MV-4-11 (cell line): ENCODE measurements around the gene KRT72.

Source experiments
- DNase-seq: peaks from one replicate; lab custom pipeline; 2025; lab: John Stamatoyannopoulos, UW

Gene KRT72

DNA sequence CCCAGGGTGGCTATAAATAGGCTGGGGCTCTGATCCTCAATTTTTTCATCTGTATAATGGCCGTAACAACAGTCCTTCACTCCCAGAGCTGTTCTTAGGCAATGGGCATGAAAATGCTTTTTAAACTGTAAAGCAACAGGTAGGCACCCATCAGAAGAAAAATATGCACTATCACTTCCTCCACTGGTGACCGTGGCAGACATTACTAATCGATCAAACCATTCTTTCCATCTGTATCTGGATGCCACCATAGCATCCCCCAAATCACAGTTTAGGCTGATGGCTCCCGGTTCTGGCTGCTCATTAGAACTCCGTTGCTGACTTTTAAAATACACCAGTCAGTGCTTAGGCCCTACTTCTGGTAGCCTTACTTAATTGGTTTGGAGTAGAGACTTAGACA lies 59.6 kb downstream of the KRT72 start:
- no peak for DNase-seq

DNA sequence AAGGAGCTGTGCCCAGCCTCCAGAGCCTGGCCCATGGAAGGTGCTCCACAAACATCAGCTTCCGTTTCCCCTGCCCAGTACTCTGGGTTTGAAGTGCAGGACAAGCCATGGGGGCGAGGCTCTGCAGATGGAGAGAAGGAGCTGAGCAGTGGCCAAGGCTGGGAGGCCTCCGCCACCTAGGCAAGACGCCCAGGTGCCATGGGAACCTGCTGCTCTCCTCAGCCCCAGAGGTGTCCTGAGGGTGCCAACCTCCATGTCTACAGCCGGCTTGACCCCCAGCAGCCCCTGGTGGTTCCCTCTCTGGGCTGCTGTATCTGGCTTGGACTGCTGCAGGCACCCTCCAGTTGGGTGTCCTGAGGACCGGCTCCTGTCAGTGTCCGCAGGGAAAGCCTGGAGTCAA lies 60.7 kb downstream of the KRT72 start:
- no peak for DNase-seq

DNA sequence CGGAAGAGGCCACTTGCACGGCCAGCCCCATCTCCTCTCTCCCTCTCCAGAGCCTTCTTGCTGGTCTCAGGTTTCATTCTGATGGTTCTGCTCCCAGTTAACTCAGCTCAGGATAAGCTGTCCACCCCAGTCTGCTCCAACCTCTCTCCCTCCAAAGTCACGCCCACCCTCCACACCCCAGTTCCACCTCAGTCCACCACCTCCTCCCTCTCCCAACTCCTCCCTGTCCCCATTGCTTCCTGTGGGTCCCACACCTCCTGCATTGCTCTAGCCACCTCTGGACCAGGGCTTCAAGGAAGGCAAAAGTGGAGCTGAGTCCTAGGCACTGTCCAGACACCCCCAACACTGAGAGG lies 61.5 kb downstream of the KRT72 start:
- no peak for DNase-seq

DNA sequence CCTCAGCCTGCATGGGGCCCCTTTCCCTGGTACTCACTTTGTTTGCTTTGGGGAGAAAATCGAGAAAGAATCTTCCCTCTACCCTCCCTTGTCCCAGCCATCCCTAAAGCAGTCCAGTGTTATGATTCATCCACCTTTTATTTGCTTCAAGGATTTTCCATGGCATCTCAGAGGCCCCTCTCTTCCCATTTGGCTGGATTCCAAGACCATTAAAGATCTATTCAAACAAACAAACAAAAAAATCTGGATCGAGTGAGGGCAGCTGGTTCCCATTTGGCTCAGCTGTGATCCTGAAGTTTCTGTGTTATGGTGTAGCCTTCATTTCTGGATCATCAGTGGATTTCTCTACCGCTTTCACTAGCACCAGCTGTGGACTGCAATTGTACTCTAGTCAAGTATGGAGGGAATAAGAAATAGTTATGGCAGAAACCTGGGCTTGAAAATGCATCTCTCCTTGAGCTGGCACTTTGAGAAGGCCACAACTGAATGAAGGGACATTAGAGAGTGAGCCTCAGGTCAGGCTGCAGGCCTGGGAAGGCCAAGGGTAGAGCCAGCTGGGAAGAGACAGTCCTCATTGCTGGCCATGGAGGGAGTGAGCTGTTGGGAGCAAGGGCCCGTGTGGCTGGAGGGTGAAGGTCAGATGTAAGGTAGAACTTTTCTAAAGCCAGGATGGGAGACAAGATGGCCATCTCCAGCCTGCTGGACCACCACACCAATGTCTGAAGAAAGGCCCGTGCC lies 62.0 kb downstream of the KRT72 start:
- DNase-seq: no peak

DNA sequence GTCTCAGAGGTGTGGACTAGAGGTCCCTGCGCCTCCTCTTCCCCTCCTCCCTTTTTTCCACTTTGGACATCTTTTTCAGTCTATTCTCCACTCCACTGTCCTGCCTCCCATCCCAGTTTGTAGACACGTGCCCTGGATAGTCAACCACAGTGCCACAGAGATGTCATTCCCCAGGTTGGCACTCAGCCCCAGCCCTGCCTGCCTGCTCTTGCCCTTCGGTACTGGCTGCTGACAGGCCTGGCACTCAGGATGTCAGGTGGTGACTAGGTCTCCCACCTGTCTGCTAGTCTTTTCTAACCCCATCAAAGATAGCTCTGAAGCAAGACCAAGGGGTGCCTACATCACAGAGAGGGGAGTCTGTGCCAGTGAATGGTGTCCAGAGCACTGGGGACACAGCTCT lies 64.2 kb downstream of the KRT72 start:
- no peak for DNase-seq
